GM19035 (cell line): ENCODE measurements around the gene CALHM4.
"Not testable (repeated sequence)": the region's sequence is repeated elsewhere in the genome, so short reads cannot be mapped to it uniquely, and the experiment has no call there.

Source experiments
- ATAC-seq: cut with Tn5 transposase; IDR thresholded peaks from one replicate; pipeline ENCODE4 v1.9.1; 2021; ENCODE audit not compliant: unreplicated experiment

CALHM4 gene

DNA sequence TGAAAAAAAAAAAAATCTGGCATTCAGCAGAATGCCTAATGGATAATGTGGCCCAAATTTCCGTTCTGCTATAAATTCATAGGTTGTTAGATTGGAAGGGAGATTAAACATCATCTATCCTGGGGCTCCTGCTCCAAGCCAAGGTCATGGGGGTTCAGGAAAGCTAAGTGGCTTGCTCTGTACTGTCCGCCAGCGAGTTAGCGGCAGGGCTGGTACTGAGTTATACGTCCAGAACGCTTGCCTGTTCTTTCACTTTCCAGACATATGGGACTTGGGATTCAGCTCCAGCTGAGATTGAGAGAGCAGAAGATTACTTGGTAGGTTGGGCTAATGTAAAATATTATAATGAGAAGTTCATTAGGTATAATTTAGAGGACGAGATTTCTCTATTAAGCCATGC, 18.6 kb downstream of the CALHM4 start:
- ATAC-seq = no peak

DNA sequence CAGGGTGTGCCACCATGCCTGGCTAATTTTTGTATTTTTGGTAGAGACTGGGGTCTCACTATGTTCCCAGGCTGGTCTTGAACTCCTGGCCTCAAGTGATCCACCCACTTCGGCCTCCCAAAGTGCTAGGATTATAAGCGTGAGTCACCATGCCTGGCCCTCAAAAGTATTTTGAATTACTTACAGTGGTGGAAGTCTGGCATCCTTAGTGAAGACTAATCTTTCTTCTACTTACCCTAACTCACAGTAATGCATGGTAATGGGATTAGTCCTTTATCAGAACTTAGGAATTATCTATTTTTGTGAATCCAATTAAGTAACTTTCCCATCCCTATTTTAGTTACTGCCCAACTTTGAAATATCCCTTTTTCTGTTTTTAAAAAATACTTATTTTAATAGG, 21.7 kb downstream of the CALHM4 start:
- ATAC-seq = no peak

DNA sequence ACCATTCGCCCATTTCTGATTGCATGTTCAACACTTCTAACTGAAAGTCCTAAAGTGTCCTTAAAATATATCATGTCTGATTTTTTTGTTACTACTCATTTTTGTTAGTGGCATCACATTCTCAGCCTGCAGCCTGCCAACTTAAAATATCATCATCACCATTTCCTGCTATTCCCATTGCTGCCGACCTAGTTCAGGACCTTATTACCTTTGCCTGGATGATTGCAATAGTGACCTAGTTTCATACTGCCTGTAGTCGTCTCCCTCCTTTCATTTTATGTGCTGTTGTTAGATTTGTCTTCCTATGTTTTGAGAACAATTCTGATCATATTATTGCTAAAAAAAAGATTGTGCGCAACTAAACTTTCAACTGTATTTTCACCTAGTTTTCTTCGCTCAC, 23.9 kb downstream of the CALHM4 start:
- no peak for ATAC-seq

DNA sequence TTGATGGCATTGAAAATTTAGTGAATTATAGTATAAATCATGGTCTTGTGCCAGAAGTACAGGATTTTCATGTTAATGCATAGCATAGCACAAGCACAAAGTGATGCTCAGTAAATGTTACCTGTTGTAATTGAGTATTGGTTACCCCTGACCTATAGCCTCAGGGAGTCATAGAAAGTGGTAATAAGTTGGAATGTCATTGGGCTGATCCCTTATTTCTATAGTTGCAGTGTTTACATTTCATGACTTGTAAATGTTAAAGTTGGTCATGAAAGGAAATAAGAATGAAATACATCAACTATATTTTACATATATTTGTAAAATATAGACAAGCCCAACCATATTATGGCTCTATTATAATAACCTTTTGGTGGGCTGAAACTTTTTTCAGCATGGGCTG, 24.8 kb downstream of the CALHM4 start:
- ATAC-seq = no peak

DNA sequence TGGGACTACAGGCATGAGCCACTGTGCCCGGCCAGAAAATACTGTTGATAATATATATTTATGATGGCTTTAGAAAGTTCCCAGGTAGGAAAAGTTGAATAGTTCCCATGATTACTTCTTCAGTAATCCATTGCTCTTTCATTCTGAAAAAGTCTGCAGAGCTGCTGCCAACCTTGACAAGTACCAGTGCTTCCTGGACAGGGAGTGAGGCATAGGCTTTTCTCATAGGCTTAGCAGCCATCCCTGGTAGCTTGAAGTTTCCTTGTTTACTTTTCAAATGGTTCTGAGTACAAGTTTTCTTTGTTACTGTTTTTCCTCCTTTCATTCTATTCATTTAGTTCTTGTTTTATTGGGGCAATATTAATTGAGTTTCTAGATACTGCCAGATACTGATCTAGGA, 25.6 kb downstream of the CALHM4 start:
- no peak for ATAC-seq

DNA sequence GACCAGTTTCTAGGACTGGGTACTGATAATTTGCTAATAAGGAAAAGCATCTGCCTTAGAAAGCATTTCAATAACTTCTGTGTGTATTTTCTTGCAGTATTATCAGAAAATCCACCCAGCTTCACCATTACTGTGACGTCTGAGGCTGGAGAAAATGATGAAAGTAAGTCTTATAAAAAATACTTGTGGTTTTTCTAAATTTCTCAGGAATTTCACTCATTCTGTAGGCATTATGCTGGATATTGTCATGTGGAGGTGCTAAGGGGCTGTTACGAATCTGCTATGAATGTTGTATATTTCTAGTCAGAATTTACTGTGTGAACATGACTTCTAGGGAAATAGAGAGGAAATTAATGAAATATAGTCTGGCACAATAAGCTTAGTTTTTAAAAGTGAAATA, 26.6 kb downstream of the CALHM4 start:
- no peak for ATAC-seq

DNA sequence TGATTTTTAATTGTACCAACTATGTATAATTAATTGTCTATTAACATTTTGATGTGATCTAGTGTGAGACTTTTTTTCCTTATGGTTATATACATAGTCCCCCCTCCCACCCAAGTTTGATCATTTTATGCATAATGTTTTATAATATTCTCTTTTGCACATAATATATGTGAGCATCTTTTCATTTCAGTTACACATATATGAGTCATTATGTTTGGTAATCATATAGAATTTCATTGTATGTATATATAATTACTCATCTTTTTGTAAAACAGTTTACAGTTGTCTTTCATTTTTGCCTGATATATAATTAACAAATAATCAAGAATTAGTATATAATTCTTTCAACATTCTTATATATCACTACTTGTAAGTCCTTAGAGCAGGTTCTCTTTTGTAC, 32.7 kb downstream of the CALHM4 start:
- no peak for ATAC-seq

DNA sequence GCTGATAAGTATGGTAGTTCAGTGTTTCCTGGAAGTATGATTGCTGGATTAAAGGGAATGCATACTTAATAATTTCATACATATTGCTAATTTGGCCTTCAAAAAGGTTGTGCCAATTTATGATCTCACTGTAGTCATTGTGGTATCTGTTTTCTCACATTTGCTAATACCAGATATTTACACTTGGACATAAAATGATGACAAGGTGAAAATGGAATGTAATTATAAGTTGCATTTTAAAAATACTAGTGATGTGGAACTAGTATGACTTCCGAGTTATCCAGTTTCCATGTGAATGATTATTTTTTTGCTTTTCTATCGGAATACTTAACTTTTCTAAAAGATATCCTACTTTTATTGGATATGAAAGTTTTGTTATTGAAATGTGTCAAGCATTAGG, 33.2 kb downstream of the CALHM4 start:
- no peak for ATAC-seq

DNA sequence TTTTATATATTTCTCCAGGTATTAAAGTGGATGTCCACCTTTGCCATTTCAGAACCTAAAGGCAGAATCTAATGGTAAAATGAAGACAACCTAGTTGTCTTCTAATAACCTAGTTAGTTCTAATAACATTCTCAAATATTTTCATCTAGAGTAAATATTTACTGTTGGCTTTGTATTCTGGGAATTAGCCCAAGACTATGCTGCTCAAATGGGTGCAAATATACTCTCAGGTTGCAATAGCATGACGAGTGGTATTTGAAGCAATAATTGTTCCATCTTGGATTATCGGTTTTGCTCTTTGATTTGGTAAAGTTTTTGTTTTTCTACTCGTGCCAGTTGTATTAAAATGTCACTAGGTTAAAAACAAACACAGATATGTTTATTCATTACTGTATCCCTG, 41.7 kb downstream of the CALHM4 start:
- ATAC-seq = no peak

DNA sequence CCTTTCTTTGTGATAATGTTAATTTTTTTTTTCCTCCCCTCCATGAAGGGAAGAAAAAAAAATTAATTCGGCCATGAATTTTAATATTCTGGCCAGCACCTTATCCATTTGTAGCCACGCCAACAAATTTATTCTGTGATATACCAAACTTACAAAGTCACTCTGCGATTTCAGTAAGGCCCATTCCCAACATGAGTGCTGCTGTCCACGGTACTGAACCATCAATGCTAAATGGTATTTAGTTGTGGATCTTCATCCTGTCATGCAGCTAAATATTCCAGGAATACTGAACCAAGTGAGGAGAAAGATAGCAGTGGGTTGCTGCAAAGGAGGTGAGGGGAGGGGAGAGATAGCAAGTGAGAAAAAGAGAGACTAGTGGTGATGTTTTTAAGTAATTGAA, 43.3 kb downstream of the CALHM4 start:
- no peak for ATAC-seq

DNA sequence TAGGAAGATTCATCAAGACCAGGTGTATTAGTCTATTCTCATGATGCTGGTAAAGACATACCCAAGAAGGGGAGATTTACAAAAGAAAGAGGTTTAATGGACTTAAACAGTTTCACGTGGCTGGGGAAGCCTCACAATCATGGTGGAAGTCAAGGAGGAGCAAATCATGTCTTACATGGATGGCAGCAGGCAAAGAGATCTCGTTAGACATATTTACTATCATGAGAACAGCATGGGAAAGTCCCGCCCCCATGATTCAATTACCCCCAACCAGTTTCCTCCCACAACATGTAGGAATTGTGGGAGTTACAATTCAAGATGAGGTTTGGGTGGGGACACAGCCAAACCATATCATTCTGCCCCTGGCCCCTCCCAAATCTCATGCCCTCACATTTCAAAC, 50.4 kb downstream of the CALHM4 start:
- not testable (repeated sequence) for ATAC-seq

DNA sequence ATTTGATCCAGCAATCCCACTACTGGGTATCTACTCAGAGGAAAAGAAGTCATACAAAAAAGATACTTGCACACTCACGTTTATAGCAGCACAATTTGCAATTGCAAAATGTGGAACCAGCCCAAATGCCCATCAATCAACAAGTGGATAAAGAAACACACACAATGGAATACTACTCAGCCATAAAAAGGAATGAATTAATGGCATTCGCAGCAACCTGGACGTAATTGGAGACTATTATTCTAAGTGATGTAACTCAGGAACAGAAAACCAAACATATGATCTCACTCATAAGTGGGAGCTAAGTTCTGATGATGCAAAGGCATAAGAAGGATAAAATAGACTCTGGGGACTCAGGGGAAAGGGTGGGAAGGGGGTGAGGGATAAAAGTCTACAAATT, 51.3 kb downstream of the CALHM4 start:
- ATAC-seq = not testable (repeated sequence)

DNA sequence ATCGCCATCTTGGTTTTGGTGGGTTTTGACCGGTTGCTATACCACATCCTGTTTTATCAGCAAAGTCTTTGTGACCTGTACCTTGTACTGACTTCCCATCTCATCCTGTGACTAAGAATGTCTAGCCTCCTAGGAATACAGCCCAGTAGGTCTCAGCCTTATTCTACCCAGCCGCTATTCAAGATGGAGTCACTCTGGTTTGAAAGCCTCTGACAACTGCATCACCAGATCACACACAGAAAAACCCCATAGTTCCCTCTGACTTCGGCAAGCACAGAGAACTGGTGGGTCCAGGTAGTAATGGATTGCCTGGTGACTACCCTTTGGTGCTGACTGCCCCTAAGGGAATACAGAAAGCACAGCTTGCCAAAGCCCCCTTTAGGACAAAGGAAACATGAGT, 52.4 kb downstream of the CALHM4 start:
- ATAC-seq = no peak
